ENCODE results near the gene TM9SF1. TPM values are rescaled to one million over a fixed set of nuclear protein-coding genes. Genes with fewer than 3 reads are reported as not detected.

The TM9SF1 gene
- total and polyA plus RNA-seq, 2 of the 13 experiments (the other 11 are each of a cell fraction or from before 2014, with no cell fraction given): 83.2 to 110 TPM

DNA sequence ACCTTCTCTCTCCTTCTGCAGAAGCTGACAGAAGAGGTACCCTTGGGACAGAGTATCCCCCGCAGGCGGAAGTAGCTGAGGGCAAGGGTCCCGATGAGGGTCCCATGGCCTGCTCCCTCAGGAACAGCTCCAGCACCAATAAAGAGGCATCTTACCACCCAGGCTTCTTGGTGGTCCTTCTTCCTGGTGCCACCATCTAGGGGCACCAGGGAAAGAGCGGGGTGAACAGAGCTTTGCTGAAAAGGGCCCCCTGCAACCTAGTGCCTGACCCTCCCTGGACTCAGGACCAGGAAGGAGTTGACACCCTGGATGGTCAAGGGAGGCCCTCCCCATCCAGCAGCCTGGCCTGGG is 34.8 kb downstream of the TM9SF1 start (continued):
- TF ChIP-seq, protein P1, sequence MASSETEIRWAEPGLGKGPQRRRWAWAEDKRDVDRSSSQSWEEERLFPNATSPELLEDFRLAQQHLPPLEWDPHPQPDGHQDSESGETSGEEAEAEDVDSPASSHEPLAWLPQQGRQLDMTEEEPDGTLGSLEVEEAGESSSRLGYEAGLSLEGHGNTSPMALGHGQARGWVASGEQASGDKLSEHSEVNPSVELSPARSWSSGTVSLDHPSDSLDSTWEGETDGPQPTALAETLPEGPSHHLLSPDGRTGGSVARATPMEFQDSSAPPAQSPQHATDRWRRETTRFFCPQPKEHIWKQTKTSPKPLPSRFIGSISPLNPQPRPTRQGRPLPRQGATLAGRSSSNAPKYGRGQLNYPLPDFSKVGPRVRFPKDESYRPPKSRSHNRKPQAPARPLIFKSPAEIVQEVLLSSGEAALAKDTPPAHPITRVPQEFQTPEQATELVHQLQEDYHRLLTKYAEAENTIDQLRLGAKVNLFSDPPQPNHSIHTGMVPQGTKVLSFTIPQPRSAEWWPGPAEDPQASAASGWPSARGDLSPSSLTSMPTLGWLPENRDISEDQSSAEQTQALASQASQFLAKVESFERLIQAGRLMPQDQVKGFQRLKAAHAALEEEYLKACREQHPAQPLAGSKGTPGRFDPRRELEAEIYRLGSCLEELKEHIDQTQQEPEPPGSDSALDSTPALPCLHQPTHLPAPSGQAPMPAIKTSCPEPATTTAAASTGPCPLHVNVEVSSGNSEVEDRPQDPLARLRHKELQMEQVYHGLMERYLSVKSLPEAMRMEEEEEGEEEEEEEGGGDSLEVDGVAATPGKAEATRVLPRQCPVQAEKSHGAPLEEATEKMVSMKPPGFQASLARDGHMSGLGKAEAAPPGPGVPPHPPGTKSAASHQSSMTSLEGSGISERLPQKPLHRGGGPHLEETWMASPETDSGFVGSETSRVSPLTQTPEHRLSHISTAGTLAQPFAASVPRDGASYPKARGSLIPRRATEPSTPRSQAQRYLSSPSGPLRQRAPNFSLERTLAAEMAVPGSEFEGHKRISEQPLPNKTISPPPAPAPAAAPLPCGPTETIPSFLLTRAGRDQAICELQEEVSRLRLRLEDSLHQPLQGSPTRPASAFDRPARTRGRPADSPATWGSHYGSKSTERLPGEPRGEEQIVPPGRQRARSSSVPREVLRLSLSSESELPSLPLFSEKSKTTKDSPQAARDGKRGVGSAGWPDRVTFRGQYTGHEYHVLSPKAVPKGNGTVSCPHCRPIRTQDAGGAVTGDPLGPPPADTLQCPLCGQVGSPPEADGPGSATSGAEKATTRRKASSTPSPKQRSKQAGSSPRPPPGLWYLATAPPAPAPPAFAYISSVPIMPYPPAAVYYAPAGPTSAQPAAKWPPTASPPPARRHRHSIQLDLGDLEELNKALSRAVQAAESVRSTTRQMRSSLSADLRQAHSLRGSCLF (CRISPR knock-in tag; IDR thresholded peaks at IDR 0.05; ENCODE audit: borderline replicate concordance): no peak
- TF ChIP-seq, protein P2, sequence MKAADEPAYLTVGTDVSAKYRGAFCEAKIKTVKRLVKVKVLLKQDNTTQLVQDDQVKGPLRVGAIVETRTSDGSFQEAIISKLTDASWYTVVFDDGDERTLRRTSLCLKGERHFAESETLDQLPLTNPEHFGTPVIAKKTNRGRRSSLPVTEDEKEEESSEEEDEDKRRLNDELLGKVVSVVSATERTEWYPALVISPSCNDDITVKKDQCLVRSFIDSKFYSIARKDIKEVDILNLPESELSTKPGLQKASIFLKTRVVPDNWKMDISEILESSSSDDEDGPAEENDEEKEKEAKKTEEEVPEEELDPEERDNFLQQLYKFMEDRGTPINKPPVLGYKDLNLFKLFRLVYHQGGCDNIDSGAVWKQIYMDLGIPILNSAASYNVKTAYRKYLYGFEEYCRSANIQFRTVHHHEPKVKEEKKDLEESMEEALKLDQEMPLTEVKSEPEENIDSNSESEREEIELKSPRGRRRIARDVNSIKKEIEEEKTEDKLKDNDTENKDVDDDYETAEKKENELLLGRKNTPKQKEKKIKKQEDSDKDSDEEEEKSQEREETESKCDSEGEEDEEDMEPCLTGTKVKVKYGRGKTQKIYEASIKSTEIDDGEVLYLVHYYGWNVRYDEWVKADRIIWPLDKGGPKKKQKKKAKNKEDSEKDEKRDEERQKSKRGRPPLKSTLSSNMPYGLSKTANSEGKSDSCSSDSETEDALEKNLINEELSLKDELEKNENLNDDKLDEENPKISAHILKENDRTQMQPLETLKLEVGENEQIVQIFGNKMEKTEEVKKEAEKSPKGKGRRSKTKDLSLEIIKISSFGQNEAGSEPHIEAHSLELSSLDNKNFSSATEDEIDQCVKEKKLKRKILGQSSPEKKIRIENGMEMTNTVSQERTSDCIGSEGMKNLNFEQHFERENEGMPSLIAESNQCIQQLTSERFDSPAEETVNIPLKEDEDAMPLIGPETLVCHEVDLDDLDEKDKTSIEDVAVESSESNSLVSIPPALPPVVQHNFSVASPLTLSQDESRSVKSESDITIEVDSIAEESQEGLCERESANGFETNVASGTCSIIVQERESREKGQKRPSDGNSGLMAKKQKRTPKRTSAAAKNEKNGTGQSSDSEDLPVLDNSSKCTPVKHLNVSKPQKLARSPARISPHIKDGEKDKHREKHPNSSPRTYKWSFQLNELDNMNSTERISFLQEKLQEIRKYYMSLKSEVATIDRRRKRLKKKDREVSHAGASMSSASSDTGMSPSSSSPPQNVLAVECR (CRISPR knock-in tag; IDR thresholded peaks at IDR 0.05; ENCODE audit: borderline replicate concordance): no peak
- TF ChIP-seq ZNF235 (CRISPR knock-in tag; IDR thresholded peaks at IDR 0.05; ENCODE audit: borderline replicate concordance): 0 out of 2 replicates have a peak, but pooled peaks have one; percentile 12
- TF ChIP-seq DNMT1 (CRISPR knock-in tag; IDR thresholded peaks at IDR 0.05): peak; percentile 34; the same call in 1 of the 2 replicates
